HEK293 (cell line): ENCODE results near the gene DHRS3.

Experiments used
- ZNF24 ChIP-seq: fragments of 450-650 bp; formaldehyde crosslinking; IDR thresholded peaks from 2 replicates; pipeline ENCODE4 v1.5.1; 2016; ENCODE audit warnings: missing biosample characterization, missing genetic modification characterization
- ZSCAN5A ChIP-seq: fragments of 450-650 bp; formaldehyde crosslinking; IDR thresholded peaks from 2 replicates; pipeline ENCODE4 v1.5.1; 2016; ENCODE audit warnings: missing biosample characterization, missing genetic modification characterization
- TF ChIP-seq, protein P1 (sequence below): fragments of 450-650 bp; formaldehyde crosslinking; IDR thresholded peaks from 2 replicates; pipeline ENCODE4 v1.5.1; 2016; ENCODE audit warnings: missing biosample characterization, missing genetic modification characterization

GRCh38 chr1:12614402-12615158 lies 3.4 kb downstream of the DHRS3 start:
- TF ChIP-seq ZNF24 (tag by site-specific recombination) (no peak), ZSCAN5A (tag by site-specific recombination) (no peak)
- TF ChIP-seq, protein P1, sequence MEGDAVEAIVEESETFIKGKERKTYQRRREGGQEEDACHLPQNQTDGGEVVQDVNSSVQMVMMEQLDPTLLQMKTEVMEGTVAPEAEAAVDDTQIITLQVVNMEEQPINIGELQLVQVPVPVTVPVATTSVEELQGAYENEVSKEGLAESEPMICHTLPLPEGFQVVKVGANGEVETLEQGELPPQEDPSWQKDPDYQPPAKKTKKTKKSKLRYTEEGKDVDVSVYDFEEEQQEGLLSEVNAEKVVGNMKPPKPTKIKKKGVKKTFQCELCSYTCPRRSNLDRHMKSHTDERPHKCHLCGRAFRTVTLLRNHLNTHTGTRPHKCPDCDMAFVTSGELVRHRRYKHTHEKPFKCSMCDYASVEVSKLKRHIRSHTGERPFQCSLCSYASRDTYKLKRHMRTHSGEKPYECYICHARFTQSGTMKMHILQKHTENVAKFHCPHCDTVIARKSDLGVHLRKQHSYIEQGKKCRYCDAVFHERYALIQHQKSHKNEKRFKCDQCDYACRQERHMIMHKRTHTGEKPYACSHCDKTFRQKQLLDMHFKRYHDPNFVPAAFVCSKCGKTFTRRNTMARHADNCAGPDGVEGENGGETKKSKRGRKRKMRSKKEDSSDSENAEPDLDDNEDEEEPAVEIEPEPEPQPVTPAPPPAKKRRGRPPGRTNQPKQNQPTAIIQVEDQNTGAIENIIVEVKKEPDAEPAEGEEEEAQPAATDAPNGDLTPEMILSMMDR (tag by site-specific recombination): peak; percentile 20; the same call in 1 of the 2 replicates
